B cell (primary cell): ENCODE measurements around the gene MBD3L4.
"Not testable (repeated sequence)": the region's sequence is repeated elsewhere in the genome, so short reads cannot be mapped to it uniquely, and the experiment has no call there.

Source experiments
- CTCF ChIP-seq: fragments of 200-600 bp; IDR thresholded peaks from one replicate; pipeline ENCODE4 v1.8.0; 2022; ENCODE audit warnings: antibody characterized with exemption, mild to moderate bottlenecking
- EZH2 ChIP-seq: IDR thresholded peaks from 2 replicates; pipeline ENCODE4 v1.6.1; 2012; ENCODE audit warnings: borderline replicate concordance, low read depth, mild to moderate bottlenecking, moderate library complexity, low read length; ENCODE audit not compliant: insufficient read depth, poor library complexity, severe bottlenecking

- TF ChIP-seq CTCF, EZH2: not testable (repeated sequence)
Measured at GRCh38 chr19:7028790-7029189, 11.2 kb downstream of the MBD3L4 start.
